SU-DHL-6 (cell line): ENCODE data around the gene PKHD1.

Experiments
- CTCF ChIP-seq: fragments of 200-600 bp; sonication (generic); IDR thresholded peaks from one replicate; pipeline ENCODE4 v1.5.1; 2017; ENCODE audit warnings: antibody characterized with exemption, mild to moderate bottlenecking, low read length, moderate library complexity; ENCODE audit not compliant: insufficient read depth, poor library complexity, severe bottlenecking
- EZH2phosphoT487 ChIP-seq: fragments of 200-600 bp; sonication (generic), shearing (Covaris generic); conservative IDR thresholded peaks from 2 replicates; pipeline ENCODE4 v1.6.1; 2018; ENCODE audit warnings: mild to moderate bottlenecking, antibody characterized with exemption, low read length, moderate library complexity, mixed read lengths

- TF ChIP-seq CTCF (no peak), EZH2phosphoT487 (no peak)
These were observed 244.5 kb downstream of the PKHD1 start for GRCh38 chr6:51842804-51843378.
